Neural progenitor cell (in vitro differentiated cells): ENCODE data around the gene NOX5. TPM values are rescaled to one million over a fixed set of nuclear protein-coding genes. Genes with fewer than 3 reads are reported as not detected.

Experiments used
- DNase-seq: peaks from one replicate; pipeline ENCODE4 v3.0.0-alpha.2; 2016; ENCODE audit warnings: low spot score
- H2AFZ ChIP-seq: fragments of 200-600 bp; sonication (generic); replicated peaks from 2 replicates; pipeline ENCODE4 v1.6.1; 2016; ENCODE audit warnings: antibody characterized with exemption
- H3F3A ChIP-seq: fragments of 200-600 bp; sonication (generic); 2 replicates; pipeline ENCODE4 v1.6.1; 2016; ENCODE audit warnings: antibody characterized with exemption, low read depth
- H3K27ac ChIP-seq: fragments of 200-600 bp; sonication (generic); 2 replicates; pipeline ENCODE4 v1.5.1; 2016; ENCODE audit warnings: mild to moderate bottlenecking
- H3K27me3 ChIP-seq: fragments of 200-600 bp; sonication (generic); 2 replicates; pipeline ENCODE4 v1.6.1; 2016; ENCODE audit warnings: mild to moderate bottlenecking, moderate library complexity
- H3K36me3 ChIP-seq: fragments of 200-600 bp; sonication (generic); 2 replicates; pipeline ENCODE4 v1.5.1; 2016
- H3K4me1 ChIP-seq: fragments of 200-600 bp; sonication (generic); 2 replicates; pipeline ENCODE4 v1.6.1; 2016; ENCODE audit warnings: mixed run types
- H3K4me2 ChIP-seq: fragments of 200-600 bp; sonication (generic); 2 replicates; pipeline ENCODE4 v1.6.1; 2016
- H3K4me3 ChIP-seq: fragments of 200-600 bp; sonication (generic); 2 replicates; pipeline ENCODE4 v1.5.1; 2016
- H3K79me2 ChIP-seq: fragments of 200-600 bp; sonication (generic); 2 replicates; pipeline ENCODE4 v1.6.1; 2016; ENCODE audit warnings: low read depth
- H3K9ac ChIP-seq: fragments of 200-600 bp; sonication (generic); 2 replicates; pipeline ENCODE4 v1.6.1; 2016
- H3K9me3 ChIP-seq: fragments of 200-600 bp; sonication (generic); 2 replicates; pipeline ENCODE4 v1.5.1; 2016; ENCODE audit warnings: low read depth
- H4K20me1 ChIP-seq: fragments of 200-600 bp; sonication (generic); 2 replicates; pipeline ENCODE4 v1.6.1; 2016; ENCODE audit warnings: low read depth
- H3K27ac Mint-ChIP-seq: 3 replicates; pipeline ENCODE4 v1.8.0; 2021; ENCODE audit warnings: mixed read lengths
- H3K27me3 Mint-ChIP-seq: 2 replicates; pipeline ENCODE4 v1.8.0; 2022; ENCODE audit warnings: low read depth, mild to moderate bottlenecking, inconsistent platforms, moderate library complexity, mixed read lengths; ENCODE audit not compliant: insufficient read depth
- H3K36me3 Mint-ChIP-seq: 3 replicates; pipeline ENCODE4 v1.8.0; 2021; ENCODE audit warnings: mixed read lengths
- H3K4me1 Mint-ChIP-seq: 3 replicates; pipeline ENCODE4 v1.8.0; 2021; ENCODE audit warnings: mixed read lengths
- H3K4me3 Mint-ChIP-seq: 3 replicates; pipeline ENCODE4 v1.8.0; 2021; ENCODE audit warnings: mild to moderate bottlenecking, moderate library complexity, mixed read lengths
- H3K9me3 Mint-ChIP-seq: 3 replicates; pipeline ENCODE4 v1.8.0; 2020; ENCODE audit warnings: mixed read lengths
- EZH2 ChIP-seq: fragments of 200-600 bp; sonication (generic); IDR thresholded peaks from 2 replicates; pipeline ENCODE4 v1.6.1; 2017; ENCODE audit warnings: antibody characterized with exemption, mild to moderate bottlenecking, moderate library complexity
- EZH2phosphoT487 ChIP-seq: fragments of 200-600 bp; sonication (generic); IDR thresholded peaks from 2 replicates; pipeline ENCODE4 v1.6.1; 2017; ENCODE audit warnings: antibody characterized with exemption
- total RNA-seq: library from RNA; depleted of rRNA; stranded (reverse); fragments of >200 nt; gene quantifications from 2 replicates; pipeline ENCODE4 v1.2.3, GENCODE V29; 2015; ENCODE audit warnings: low replicate concordance
- TF ChIP-seq, protein P1 (sequence below): fragments of 200-600 bp; sonication (generic); IDR thresholded peaks from 2 replicates; pipeline ENCODE4 v1.5.1; 2017; ENCODE audit warnings: antibody characterized with exemption, mild to moderate bottlenecking

NOX5 gene
- total RNA-seq, 1 donor from 2014 or later = not detected

DNA sequence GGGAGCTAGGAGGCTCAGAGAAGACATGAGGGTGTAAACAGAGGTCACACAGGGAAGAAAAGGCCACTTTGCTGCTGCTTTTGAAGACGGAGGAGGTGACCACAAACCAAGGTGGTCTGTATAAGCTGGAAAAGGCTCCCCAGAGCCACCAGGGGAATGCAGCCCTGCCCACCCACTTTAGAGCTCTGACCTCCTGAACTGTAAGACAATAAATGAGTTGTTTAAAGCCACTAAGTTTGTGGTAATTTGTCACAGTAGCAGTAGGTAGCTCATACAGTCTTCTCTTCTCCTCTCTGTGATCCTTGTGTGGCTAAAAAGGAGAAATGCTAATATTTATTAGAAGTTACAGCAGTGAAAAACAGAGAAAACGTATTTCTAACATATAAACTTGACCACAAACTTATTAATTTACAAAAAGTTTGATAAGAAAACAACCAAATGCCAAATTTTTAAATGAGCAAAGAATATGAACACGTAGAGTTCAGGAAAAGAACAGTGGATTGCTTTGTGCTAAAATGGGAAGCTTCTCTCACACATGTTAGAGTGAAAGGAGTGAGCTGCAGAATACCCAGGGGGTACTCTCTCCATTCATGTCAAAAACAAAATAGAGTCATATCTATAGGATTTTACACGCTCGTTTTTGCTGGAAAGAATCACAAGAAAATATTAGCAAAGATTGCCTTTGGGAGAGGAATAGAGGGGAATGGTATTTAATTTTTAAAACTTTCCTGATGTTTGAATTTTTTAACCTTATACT, 71.0 kb downstream of the NOX5 start:
- no peak for DNase-seq
- H3K4me2 ChIP-seq = peak overlapping the region; percentile 58
- Mint-ChIP-seq H3K27me3 (peaks cover 53% of the 10 kb centered on the region), H3K4me1 (peaks cover 70% of the 10 kb centered on the region), H3K4me3 (no peak overlapping the region), H3K27ac (peak overlapping the region; percentile 89), H3K36me3 (no peaks in the 10 kb centered on the region), H3K9me3 (no peaks in the 10 kb centered on the region)
- peaks cover 38% of the 10 kb centered on the region for H3F3A ChIP-seq
- no peak overlapping the region for H2AFZ ChIP-seq
- H3K27ac ChIP-seq = no peak overlapping the region
- H3K4me3 ChIP-seq = no peak overlapping the region
- no peaks in the 10 kb centered on the region for H4K20me1 ChIP-seq
- H3K36me3 ChIP-seq = no peaks in the 10 kb centered on the region
- H3K9me3 ChIP-seq = no peaks in the 10 kb centered on the region
- H3K9ac ChIP-seq = no peak overlapping the region
- no peaks in the 10 kb centered on the region for H3K79me2 ChIP-seq
- no peak for TF ChIP-seq EZH2phosphoT487
- no peak for TF ChIP-seq EZH2
- H3K27me3 ChIP-seq = peaks cover 89% of the 10 kb centered on the region
- peaks cover 63% of the 10 kb centered on the region for H3K4me1 ChIP-seq

DNA sequence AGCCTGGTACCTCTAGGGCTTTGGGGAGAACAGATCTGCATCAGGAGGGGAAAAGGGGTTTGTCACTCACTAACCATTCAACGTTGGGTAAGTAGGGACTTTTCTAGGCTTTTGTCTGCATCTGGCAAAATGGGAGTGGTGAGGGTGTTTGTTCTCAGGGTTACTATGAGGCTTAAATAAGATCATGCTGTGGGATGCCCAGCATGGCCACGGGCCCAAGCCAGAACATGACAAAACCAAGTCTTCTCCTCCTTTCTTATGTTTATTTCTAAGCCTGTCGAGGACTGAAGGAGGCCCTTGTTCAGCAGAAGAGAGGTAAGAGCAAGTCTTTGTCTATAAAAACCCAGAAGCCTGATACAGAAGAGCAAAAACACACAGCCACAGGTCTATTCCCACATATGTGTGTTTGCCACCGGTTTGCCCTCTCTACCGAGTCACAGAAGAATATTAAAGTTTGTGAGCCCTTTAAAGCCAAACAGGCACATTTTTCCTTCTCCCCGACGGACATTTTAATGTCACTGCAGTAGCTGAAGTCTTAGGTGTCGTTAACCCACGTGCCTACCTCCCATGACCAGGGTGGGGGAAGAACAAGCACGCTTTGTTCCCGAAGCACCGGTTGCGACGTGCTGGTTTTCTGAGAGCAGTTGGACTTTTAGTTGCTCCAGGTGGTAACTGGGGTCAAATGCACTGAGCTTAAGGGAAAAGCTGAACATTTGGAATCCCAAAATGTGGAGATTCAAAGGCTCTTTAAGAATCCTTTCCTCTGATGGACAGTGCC, 72.1 kb downstream of the NOX5 start:
- peak overlapping the region; percentile 1 for H3K4me3 Mint-ChIP-seq
- TF ChIP-seq EZH2phosphoT487 = no peak
- TF ChIP-seq, protein P1, sequence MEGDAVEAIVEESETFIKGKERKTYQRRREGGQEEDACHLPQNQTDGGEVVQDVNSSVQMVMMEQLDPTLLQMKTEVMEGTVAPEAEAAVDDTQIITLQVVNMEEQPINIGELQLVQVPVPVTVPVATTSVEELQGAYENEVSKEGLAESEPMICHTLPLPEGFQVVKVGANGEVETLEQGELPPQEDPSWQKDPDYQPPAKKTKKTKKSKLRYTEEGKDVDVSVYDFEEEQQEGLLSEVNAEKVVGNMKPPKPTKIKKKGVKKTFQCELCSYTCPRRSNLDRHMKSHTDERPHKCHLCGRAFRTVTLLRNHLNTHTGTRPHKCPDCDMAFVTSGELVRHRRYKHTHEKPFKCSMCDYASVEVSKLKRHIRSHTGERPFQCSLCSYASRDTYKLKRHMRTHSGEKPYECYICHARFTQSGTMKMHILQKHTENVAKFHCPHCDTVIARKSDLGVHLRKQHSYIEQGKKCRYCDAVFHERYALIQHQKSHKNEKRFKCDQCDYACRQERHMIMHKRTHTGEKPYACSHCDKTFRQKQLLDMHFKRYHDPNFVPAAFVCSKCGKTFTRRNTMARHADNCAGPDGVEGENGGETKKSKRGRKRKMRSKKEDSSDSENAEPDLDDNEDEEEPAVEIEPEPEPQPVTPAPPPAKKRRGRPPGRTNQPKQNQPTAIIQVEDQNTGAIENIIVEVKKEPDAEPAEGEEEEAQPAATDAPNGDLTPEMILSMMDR = no peak
- TF ChIP-seq EZH2 = no peak
- no peak overlapping the region for H3K9ac ChIP-seq
- H3K36me3 ChIP-seq = no peaks in the 10 kb centered on the region
- H3K27ac ChIP-seq = no peak overlapping the region
- H4K20me1 ChIP-seq = no peaks in the 10 kb centered on the region
- no peak overlapping the region for H3K27ac Mint-ChIP-seq
- no peaks in the 10 kb centered on the region for H3K79me2 ChIP-seq
- H2AFZ ChIP-seq = peak overlapping the region; percentile 26
- H3K27me3 Mint-ChIP-seq = peaks cover 53% of the 10 kb centered on the region
- H3K27me3 ChIP-seq = peaks cover 97% of the 10 kb centered on the region
- peaks cover 62% of the 10 kb centered on the region for H3K4me1 Mint-ChIP-seq
- peak overlapping the region; percentile 58 for H3K4me2 ChIP-seq
- no peaks in the 10 kb centered on the region for H3K9me3 Mint-ChIP-seq
- H3K9me3 ChIP-seq = no peaks in the 10 kb centered on the region
- DNase-seq = peak; percentile 51
- H3K36me3 Mint-ChIP-seq = no peaks in the 10 kb centered on the region
- H3F3A ChIP-seq = peaks cover 38% of the 10 kb centered on the region
- H3K4me3 ChIP-seq = peak overlapping the region; percentile 9
- H3K4me1 ChIP-seq = peaks cover 57% of the 10 kb centered on the region

DNA sequence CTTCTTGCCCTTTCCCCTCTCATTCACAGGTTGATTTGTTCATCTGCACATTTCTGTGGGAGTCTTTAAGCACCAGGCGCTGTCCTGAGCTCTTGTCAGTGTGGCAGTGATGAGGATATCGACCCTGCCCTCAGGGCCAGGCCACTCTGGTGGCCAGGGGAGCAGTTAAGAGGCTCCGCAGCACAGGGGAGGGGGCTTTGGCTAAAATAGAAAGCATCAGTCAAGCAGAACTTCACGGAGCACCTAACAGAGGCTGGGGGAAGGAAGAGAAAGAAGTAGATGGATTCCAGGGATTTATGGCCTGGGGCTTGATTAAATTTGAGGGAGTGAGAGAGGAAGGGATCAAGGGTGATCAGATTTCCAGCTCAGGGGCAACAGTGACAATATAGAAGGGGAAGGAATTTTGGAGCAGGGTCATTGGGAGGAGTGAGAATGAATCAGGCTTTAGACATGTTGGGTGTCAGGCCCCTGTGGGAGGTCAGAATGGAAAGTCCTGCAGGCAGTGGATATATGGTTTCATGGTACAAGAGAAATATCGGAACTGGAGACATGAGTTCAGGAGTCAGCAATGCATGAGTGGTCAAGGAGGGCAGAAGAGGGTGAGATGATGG, 73.0 kb downstream of the NOX5 start:
- H3F3A ChIP-seq = peaks cover 38% of the 10 kb centered on the region

More for the DNA sequence above, 73.0 kb downstream of the NOX5 start:
- no peaks in the 10 kb centered on the region for H3K36me3 ChIP-seq
- no peak overlapping the region for H3K4me3 ChIP-seq
- TF ChIP-seq, protein P1 = no peak
- no peak for TF ChIP-seq EZH2
- no peak for TF ChIP-seq EZH2phosphoT487
- peaks cover 94% of the 10 kb centered on the region for H3K27me3 ChIP-seq
- no peak overlapping the region for H2AFZ ChIP-seq
- no peak overlapping the region for H3K27ac ChIP-seq
- H3K79me2 ChIP-seq = no peaks in the 10 kb centered on the region
- peak overlapping the region; percentile 16 for H3K4me2 ChIP-seq
- Mint-ChIP-seq H3K27me3 (peaks cover 49% of the 10 kb centered on the region), H3K36me3 (no peaks in the 10 kb centered on the region), H3K4me1 (peaks cover 58% of the 10 kb centered on the region), H3K27ac (no peak overlapping the region), H3K9me3 (no peaks in the 10 kb centered on the region), H3K4me3 (peak overlapping the region; percentile 47)
- H3K4me1 ChIP-seq = peaks cover 57% of the 10 kb centered on the region
- no peaks in the 10 kb centered on the region for H3K9me3 ChIP-seq
- DNase-seq = no peak
- H4K20me1 ChIP-seq = no peaks in the 10 kb centered on the region
- H3K9ac ChIP-seq = no peak overlapping the region
